ENCODE data around the gene MZF1. TPM values are rescaled to one million over a fixed set of nuclear protein-coding genes. Genes with fewer than 3 reads are reported as not detected.

MZF1 gene
- total and polyA plus RNA-seq, 8 donors: 9.8 to 70.2 (median 12.6) TPM

- Histone ChIP-seq H3K4me3 (no peak overlapping the region), H3K4me1 (peaks cover 0 to 21% (median 14%) of the 10 kb centered on the region in 3 donors), H3K27me3 (no peaks in the 10 kb centered on the region), H3K27ac (no peak overlapping the region), H3K36me3 (peaks cover 11 to 52% (median 29%) of the 10 kb centered on the region in 3 donors), H3K9me3 (no peaks in the 10 kb centered on the region)
- FAIRE-seq (no peak), DNase-seq (no peak), ATAC-seq (no peak)
- intact Hi-C loops (cut with DNase I): no loop called here
- no peak for TF ChIP-seq CTCF (IDR thresholded peaks at IDR 0.05)
- WGBS, 2 donors: 88 to 94% methylated on average over 11 of the region's 11 CpGs
Observed at GRCh38 chr19:58549664-58550361, 23.3 kb downstream of the MZF1 start.

GRCh38 chr19:58548859-58549663 is 24.1 kb downstream of the MZF1 start:
- FAIRE-seq: no peak
- no peak for ATAC-seq
- Histone ChIP-seq H3K4me3 (no peak overlapping the region), H3K9me3 (no peaks in the 10 kb centered on the region), H3K36me3 (peaks cover 11 to 52% (median 29%) of the 10 kb centered on the region in 3 donors), H3K27ac (no peak overlapping the region), H3K4me1 (peaks cover 0 to 18% (median 13%) of the 10 kb centered on the region in 3 donors), H3K27me3 (no peaks in the 10 kb centered on the region)
- no peak for TF ChIP-seq CTCF (IDR thresholded peaks at IDR 0.05)
- WGBS, 2 donors: 89 to 90% methylated on average over 20 of the region's 20 CpGs
- DNase-seq: peak in 2 of 6 donors; percentile 17 to 58
- intact Hi-C loops (cut with DNase I): no loop called here

GRCh38 chr19:58547323-58548312 is 25.5 kb downstream of the MZF1 start:
- Histone ChIP-seq H3K36me3 (peaks cover 11 to 52% (median 29%) of the 10 kb centered on the region in 3 donors), H3K9me3 (no peaks in the 10 kb centered on the region), H3K27ac (no peak overlapping the region), H3K4me3 (no peak overlapping the region), H3K27me3 (no peaks in the 10 kb centered on the region), H3K4me1 (peaks cover 0 to 13% (median 8%) of the 10 kb centered on the region in 3 donors)
- DNase-seq: no peak
- no peak for ATAC-seq
- no peak for TF ChIP-seq CTCF (IDR thresholded peaks at IDR 0.05)
- intact Hi-C loops (cut with DNase I): no loop called here
- FAIRE-seq: no peak
- WGBS, 2 donors: 89 to 92% methylated on average over 18 of the region's 18 CpGs

- no peak for DNase-seq
- WGBS, 2 donors: 0 to 3% methylated on average over 1 of the region's 1 CpG
- peaks cover 11 to 41% (median 29%) of the 10 kb centered on the region in 3 donors for H3K36me3 ChIP-seq
- intact Hi-C loops (cut with DNase I): no loop called here
- peak overlapping the region; percentile 80 to 93 (median 84) for H3K4me3 ChIP-seq
- no peak for FAIRE-seq
- H3K4me1 ChIP-seq: peaks cover 0 to 13% (median 8%) of the 10 kb centered on the region in 3 donors
- H3K9me3 ChIP-seq: no peaks in the 10 kb centered on the region
- H3K27me3 ChIP-seq: no peaks in the 10 kb centered on the region
- TF ChIP-seq CTCF (IDR thresholded peaks at IDR 0.05): no peak
- no peak overlapping the region for H3K27ac ChIP-seq
- ATAC-seq: no peak
Observed at GRCh38 chr19:58546019-58546530, 27.1 kb downstream of the MZF1 start.
